Fibroblast of villous mesenchyme (primary cell): Measurements from ENCODE around the gene PPME1. TPM values are rescaled to one million over a fixed set of nuclear protein-coding genes. Genes with fewer than 3 reads are reported as not detected.
"Not testable (repeated sequence)": the region's sequence is repeated elsewhere in the genome, so short reads cannot be mapped to it uniquely, and the experiment has no call there.

ENCODE experiments used
- DNase-seq: peaks from one replicate; pipeline ENCODE4 v3.0.0-alpha.2; 2010; ENCODE audit warnings: low read depth
- H3K4me3 ChIP-seq: 2 replicates; pipeline ENCODE4 v1.5.1; 2011; ENCODE audit warnings: low read depth, mild to moderate bottlenecking, low read length
- CTCF ChIP-seq: IDR thresholded peaks from 2 replicates; pipeline ENCODE4 v1.5.1; 2012; ENCODE audit warnings: low read depth, mild to moderate bottlenecking, low read length; ENCODE audit not compliant: insufficient read depth
- total RNA-seq: library from RNA; depleted of rRNA; stranded (reverse); fragments of >200 nt; gene quantifications from 2 replicates; pipeline ENCODE4 v1.2.3, GENCODE V29; 2012

Gene PPME1, protein sequence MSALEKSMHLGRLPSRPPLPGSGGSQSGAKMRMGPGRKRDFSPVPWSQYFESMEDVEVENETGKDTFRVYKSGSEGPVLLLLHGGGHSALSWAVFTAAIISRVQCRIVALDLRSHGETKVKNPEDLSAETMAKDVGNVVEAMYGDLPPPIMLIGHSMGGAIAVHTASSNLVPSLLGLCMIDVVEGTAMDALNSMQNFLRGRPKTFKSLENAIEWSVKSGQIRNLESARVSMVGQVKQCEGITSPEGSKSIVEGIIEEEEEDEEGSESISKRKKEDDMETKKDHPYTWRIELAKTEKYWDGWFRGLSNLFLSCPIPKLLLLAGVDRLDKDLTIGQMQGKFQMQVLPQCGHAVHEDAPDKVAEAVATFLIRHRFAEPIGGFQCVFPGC
- total RNA-seq = 48.0 and 165 TPM in 2 replicates

DNA sequence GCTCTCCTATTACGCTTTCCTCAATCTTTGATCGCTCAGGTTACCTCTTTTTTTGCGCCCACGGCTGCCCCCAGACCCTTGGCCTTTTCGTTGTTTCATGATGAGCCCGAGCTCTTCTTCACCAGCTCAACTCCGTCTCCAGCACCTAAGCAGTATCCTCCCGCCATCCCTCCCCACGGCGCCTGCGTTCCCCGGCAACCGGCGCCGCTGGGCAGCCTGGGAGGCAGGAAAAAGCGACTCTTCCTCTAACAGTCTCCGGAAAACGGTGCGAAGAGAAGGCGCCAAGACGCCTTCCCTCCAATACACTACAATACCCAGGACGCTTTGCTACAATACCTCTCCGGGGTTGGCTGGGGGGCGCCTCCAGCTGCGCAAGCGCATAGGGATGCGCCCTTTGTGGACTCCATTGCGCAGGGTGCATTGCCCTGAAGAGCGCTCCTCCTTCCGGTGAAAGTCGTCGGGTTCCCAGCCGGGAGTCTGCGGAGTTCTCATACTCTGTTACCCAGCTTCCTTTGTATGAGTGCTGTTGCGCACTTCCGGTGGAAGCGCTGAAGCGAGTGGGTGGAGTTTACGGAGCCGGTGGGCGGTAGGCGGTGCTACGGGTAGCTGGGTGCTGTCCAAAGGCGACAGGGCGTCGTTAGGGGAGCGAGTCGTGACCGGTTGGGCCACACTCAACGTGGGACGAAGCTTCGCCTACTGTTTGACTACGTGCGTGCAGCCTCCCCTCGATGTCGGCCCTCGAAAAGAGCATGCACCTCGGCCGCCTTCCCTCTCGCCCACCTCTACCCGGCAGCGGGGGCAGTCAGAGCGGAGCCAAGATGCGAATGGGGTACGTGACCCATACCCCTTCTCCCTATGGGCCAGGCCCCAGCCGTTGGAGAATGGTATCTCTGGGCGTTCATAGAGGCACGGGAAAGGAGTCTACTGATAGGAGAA, at the start of gene PPME1, which contains the start of gene C2CD3:
PPME1 (plus strand) TSS at position 596 of the 936 bp plus-strand sequence; CDS start at position 729, 133 bp downstream.
C2CD3 (minus strand) TSS at position 309 of the 936 bp plus-strand sequence; CDS start at position 99, 210 bp downstream.
- DNase-seq = peak; percentile 100
- TF ChIP-seq CTCF = peak; percentile 15
- peak within 1 kb of the TSS; percentile 96 for H3K4me3 ChIP-seq

DNA sequence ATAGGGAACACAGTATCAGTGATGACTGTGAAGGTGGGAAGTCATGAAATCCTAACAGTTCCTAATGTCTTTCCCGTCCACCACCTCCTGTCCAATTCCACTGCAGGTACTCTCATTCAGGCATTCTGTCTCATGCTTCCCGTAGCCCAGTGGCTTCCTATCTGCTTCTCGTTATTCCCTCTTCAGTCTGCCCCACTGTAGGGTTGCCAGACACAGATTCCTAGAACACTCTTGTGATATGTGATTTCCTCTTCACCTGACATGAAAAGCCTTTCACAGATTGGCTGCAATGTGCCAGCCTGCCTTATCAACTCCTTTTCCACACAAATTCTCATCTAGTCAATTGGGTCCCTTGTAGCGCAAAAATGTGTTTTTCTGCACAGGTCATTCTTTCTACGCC, 49.3 kb upstream of the PPME1 start:
- H3K4me3 ChIP-seq = no peak overlapping the region
- DNase-seq = no peak
- TF ChIP-seq CTCF = no peak

DNA sequence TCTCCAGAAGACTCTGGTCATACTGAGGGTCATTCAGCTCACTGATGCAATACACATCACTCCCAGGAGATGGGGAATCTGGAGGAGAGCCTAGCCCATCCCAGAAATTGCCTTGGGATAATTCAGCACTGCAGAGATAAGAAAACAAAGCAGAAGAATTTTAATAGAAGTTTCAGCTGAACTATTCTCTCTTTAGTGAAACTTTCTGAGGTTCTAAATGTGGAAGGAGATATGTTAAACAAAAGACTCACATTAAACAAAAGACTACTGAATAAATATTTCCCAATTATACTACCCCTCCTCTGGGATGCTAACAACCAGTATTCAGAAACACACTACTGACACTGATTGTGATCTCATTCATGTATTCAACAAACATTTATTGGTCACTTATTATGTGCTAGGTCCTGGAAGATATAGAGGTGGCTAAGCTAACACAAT, 48.1 kb upstream of the PPME1 start:
- DNase-seq = no peak
- H3K4me3 ChIP-seq = no peak overlapping the region
- TF ChIP-seq CTCF = no peak

GRCh38 chr11:74129121-74129520, 42.0 kb upstream of the PPME1 start:
- H3K4me3 ChIP-seq, DNase-seq: not testable (repeated sequence)

DNA sequence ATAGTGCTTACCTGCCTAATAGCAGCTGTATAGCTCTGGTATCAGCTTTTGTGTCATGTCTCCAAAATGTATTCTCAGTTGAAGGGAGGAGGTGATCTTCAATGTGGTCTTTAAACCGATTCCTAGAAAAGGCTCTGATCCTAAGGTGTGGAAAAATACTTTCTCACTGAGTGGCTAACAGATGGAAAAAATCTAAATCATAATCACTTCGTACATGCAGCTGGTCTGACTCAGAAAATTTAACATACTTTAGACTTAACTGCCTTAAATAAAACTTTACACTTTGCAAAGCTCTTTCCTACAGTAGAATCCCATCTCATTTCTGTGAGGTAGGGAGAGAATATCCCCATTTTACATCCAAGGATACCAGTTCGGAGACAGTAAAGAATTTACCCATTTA, 38.3 kb upstream of the PPME1 start:
- no peak for TF ChIP-seq CTCF
- no peak overlapping the region for H3K4me3 ChIP-seq
- DNase-seq = no peak

DNA sequence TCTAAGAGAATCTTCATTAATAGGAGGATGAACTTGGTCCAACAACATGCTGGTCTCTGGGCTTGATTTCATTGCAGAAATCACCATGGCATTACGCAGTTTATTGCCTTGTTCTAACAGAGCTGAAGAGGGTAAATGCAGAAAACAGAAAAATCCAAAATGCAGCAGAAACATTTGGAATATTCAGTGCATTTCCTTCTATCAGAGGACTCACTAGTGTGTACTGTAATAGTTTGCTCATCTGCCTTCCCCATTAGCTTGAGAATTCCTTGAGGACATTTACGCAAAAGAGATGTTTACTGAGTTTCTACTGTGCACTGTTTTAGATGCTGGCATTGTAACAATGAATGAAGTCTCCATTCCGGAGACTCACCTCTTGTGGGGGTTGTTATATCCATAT, 37.7 kb upstream of the PPME1 start:
- no peak for TF ChIP-seq CTCF
- DNase-seq = no peak
- H3K4me3 ChIP-seq = no peak overlapping the region

- H3K4me3 ChIP-seq = no peak overlapping the region
- no peak for TF ChIP-seq CTCF
- DNase-seq = no peak
Measured at GRCh38 chr11:74134661-74135060, 36.4 kb upstream of the PPME1 start.
